SIG-M5 treated with dmso at 0.1 percent for 504 hours (cell line): ENCODE data around the gene CP.
"Not testable (repeated sequence)": the region's sequence is repeated elsewhere in the genome, so short reads cannot be mapped to it uniquely, and the experiment has no call there.

Experiments
- DNase-seq: peaks from one replicate; lab custom pipeline; 2025; ENCODE audit not compliant: unreplicated experiment; lab: John Stamatoyannopoulos, UW

Gene CP

DNA sequence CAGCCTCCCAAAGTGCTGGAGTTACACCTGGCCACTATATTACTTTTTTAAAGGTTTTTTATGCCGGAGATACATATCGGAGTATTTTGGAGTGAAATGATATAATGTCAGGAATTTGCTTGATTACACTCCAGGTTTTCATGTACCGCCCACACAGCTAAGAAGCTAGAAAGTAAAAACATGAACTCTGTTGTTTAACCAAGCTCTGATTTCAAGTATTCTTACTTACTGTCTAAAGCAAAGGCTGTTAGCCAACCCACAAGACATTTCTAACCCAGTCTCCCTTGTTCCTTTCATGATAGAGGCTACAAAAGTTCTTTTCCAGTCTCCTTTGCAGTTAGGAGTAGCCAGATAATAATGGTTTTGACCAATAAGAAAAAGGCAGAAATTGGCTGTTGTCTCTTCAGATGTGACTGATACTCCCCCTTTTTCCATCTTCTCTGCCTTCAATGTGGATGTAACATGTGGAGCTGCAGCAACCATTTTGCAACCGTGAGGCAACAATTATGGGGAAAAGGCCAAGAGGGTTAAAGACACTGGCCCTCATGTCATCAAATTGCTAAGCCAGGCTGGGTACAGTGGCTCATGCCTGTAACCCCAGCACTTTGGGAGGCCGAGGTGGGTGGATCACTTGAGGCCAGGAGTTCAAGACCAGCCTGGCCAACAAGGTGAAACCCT lies 6.1 kb upstream of the CP start:
- DNase-seq: no peak

DNA sequence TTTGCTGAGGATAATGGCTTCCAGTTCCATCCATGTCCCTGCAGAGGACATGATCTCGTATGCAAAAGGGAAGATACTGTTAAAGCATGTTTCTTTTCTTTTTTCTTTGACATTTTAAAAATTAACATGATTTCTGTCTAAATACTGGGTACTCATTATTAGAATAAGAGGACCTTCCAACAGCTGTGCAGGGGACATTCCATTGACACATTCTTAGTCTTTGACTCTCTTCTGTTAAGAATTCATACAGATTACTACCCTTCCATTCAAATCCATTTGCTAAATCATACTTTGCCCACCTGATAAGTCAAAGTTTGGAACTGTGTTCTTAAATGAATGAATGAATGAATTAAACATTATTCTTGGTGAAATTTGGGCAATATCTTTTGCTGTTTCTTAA lies 5.1 kb upstream of the CP start:
- no peak for DNase-seq

- DNase-seq: peak; percentile 15
These were observed 3.3 kb upstream of the CP start for GRCh38 chr3:149224736-149225594.

DNA sequence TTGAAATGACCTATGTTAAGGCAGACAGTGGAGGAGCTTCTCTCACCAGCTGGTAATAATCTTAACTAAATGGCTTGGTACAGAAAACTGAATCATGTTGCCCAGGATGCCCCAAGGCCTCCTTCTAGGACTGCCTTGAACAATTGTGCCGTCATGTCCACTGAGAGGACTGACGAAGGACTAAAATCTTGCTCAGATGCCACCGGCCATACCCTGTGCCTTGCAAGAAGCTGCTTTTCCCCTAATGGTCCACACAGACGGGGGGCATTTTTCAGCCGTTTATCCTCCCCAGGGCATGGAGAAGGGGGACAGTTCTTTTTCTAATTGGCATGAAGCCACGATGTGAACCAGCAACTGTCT lies 1.8 kb upstream of the CP start:
- no peak for DNase-seq

GRCh38 chr3:149219380-149220121 lies 2.1 kb downstream of the CP start:
- DNase-seq: not testable (repeated sequence)

DNA sequence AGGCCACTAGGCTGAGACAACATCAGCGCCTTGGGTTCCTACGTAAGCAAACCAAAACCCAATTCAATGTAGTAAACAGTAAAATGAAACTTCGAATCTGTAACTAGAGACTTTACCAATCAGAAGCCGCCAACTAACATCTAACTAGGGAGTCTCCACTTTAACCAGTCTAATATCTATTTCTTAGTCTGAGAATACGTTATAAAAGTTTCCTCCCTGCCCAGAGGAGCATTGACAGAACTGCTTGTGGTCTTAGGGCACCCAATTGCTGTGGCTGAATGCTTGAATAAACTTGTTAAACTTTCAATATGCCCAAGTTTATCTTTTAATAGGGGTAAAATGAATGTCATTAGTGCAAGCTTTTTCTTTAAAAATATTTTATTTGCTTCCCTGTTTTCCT lies 4.3 kb downstream of the CP start:
- DNase-seq: no peak

GRCh38 chr3:149216193-149216869 lies 5.3 kb downstream of the CP start:
- no peak for DNase-seq

DNA sequence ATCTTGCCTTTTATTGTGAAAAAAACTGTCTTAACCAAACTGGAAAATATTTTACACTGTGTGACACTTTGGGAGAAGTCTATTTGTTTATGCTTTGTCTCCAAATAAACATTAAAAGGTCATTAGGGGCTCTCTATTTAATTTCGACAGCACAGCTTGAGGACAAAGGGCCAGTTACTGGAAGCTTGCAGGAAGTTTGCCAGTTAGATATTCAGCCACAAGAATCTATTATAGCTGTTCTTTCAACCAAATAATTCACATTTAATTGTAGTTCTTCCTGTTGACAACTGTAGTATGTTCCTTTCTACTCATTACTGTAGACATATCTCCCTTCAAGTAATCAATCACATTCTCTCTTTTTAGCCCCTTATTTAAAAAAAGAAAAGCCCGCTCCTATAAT lies 6.1 kb downstream of the CP start:
- DNase-seq: no peak

DNA sequence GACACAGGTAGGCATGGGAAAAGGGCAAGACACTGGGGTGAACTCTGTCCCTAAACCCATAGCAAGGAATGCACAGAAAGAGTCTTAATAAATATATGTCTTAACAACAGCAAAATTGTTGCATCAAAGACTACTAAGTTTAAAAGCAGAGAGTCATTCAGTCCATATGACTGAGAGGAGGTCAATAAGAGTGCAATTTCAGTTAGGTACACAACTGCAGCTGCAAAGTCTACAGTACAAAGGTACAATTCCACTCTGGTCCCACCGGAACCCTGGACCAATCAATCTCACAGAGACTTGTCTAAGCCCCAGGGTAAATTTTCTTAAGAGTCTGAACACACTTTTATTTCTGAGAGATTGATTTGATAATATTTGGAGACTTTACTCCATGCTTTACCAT lies 6.9 kb downstream of the CP start:
- no peak for DNase-seq

DNA sequence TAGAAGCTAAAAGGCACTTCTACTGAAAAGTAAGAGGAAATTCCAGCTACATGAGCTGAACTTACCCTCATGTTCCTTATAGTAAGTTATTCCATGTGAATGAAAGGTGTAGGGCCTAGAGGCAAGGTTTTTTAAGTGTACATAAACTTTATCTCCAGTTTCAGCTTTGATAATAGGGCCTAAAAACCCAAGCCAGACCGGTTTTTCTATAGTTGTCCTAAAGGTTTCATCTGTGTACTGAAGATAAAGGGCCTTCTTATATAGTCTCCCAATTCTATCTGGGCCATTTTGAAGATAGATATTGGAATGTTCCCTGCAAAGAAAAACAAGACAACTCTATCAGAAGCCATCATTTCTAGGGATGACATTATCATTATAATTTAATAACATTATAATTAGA lies 9.2 kb downstream of the CP start:
- DNase-seq: no peak

DNA sequence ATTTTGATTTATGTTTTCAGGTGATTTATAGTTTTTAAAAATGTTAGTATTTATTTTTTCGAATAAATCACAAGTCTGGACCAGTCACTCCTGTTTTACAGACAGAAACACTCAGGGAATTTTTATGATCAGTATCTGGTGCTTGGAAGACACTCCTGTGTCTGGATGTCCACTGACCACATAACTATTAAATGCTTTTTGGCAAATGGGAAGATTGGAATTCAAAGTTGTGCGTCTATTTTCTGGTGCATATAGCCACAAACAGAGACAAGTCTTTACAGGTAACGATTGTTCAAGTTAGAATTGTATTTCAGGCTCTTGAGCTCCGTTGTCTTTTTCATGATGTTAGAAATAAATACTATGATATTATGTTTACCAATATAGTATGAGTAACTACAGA lies 12.2 kb downstream of the CP start:
- DNase-seq: no peak

GRCh38 chr3:149207475-149207874 lies 14.2 kb downstream of the CP start:
- no peak for DNase-seq

DNA sequence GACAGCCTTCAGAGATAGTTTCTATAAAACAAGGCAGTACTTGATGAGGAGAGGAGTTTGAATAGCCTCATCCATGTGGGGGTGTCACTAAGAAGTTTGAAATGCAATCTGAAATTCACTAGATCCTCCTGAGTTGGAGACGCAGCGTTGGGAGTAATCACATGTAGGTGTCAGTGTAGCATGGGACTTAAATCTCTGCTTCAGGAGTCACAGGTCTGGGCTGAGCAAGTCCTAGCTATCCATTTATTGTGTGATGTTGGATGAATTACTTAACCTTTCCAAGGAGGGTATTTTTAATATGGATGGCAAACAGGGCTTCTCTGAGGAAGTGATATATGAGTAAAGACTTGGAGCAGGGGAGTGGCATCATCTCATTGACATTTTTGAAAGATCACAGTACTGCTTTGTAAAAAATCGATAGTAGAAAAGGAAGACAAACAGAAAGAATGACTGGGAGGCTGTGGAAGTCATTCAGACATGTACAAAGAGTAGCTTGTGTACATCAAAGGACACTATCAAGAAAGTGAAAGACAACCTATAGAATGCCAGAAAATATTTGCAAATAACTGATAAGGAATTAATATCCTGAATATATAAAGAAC lies 17.1 kb downstream of the CP start:
- no peak for DNase-seq

GRCh38 chr3:149203758-149204157 lies 17.9 kb downstream of the CP start:
- DNase-seq: peak; percentile 80

GRCh38 chr3:149199474-149199873 lies 22.2 kb downstream of the CP start:
- no peak for DNase-seq

DNA sequence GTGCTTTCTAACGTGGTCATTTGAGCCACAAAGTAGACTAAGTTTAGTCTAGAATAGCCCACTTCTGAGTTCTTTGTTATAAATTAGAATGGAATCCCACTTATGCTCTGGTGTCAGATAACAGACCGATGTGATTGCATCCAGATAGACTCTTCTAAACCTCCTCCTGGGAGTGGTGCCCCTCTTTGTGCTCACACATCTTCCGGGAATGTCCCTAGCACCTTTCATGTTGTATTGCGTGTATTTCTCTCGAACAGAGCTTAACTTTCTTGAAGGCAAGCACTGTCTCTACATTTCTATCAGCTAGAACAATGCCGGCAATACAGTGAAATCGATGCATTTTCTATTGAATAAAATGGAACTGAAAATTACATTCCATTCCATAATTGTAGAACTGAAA lies 23.0 kb downstream of the CP start:
- no peak for DNase-seq

- DNase-seq: no peak
These were observed 24.0 kb downstream of the CP start for GRCh38 chr3:149197669-149198068.

- DNase-seq: not testable (repeated sequence)
These were observed 24.6 kb downstream of the CP start for GRCh38 chr3:149196805-149197592.

- no peak for DNase-seq
These were observed 26.4 kb downstream of the CP start for GRCh38 chr3:149195221-149195620.

GRCh38 chr3:149188494-149188893 lies 33.1 kb downstream of the CP start:
- no peak for DNase-seq
